GM12878 (cell line): ENCODE data around the gene ALKBH8. TPM values are rescaled to one million over a fixed set of nuclear protein-coding genes. Genes with fewer than 3 reads are reported as not detected.
A peak's percentile ranks its signal among the peaks of the same experiment; 100 is the strongest.

Experiments used
- ATAC-seq: fragments of 200-7000 bp; cut with Tn5 transposase; 3 replicates; pipeline ENCODE4 v1.9.1; 2020; ENCODE audit warnings: mild to moderate bottlenecking, moderate library complexity
- BruUV-seq: library from RNA; stranded (reverse); fragments of 400-500 nt; replicated peaks from 2 replicates; lab custom pipeline; 2021; lab: Mats Ljungman, UMichigan
- CTCF ChIA-PET: fragments of 300-600 bp; sonication (Branson Sonifier 250); formaldehyde crosslinking; extraction: SDS; loops from one replicate; lab custom pipeline; 2021; ENCODE audit warnings: inconsistent platforms; lab: Yijun Ruan, JAX
- POLR2A ChIA-PET: fragments of 350-600 bp; formaldehyde crosslinking; extraction: SDS; loops from one replicate; lab custom pipeline; 2021; ENCODE audit warnings: inconsistent platforms; lab: Charles Lee
- RAD21 ChIA-PET: fragments of 300-600 bp; sonication (Branson Sonifier 250); formaldehyde crosslinking; loops from one replicate; lab custom pipeline; 2023; ENCODE audit warnings: antibody characterized with exemption; ENCODE audit not compliant: unreplicated experiment; lab: Charles Lee
- SMC1A ChIA-PET: fragments of 300-600 bp; sonication (Branson Sonifier 250); formaldehyde crosslinking; loops from one replicate; lab custom pipeline; 2023; ENCODE audit not compliant: unreplicated experiment, uncharacterized antibody; lab: Charles Lee
- DNase-seq: peaks from one replicate; pipeline ENCODE4 v3.0.0-alpha.2; 2011; ENCODE audit warnings: low read depth, low spot score
- FAIRE-seq: peaks from 3 replicates; lab custom pipeline; 2011; peaks lifted over from hg19 to GRCh38; lab: Jason Lieb, UNC
- H2AFZ ChIP-seq: 2 replicates; pipeline ENCODE4 v1.6.0; 2011; ENCODE audit warnings: low read depth, low read length, control low read depth; ENCODE audit not compliant: control insufficient read depth
- H3K27ac ChIP-seq: 2 replicates; pipeline ENCODE4 v1.5.1; 2011; ENCODE audit warnings: control low read depth; ENCODE audit not compliant: control insufficient read depth, insufficient read depth
- H3K27me3 ChIP-seq, 2 experiments: replicated peaks in 1 of 2; 2 replicates each; pipeline versions ENCODE4 v1.6.0 to v1.6.1; 2011; ENCODE audit warnings: low read length in 1 of 2; ENCODE audit not compliant: control insufficient read depth in 2 of 2, insufficient read depth in 2 of 2
- H3K36me3 ChIP-seq, 2 experiments: 2 replicates each; pipeline ENCODE4 v1.5.1; 2011; ENCODE audit warnings: low read length in 1 of 2; ENCODE audit not compliant: control insufficient read depth in 2 of 2, insufficient read depth in 2 of 2
- H3K4me1 ChIP-seq: 2 replicates; pipeline ENCODE4 v1.6.1; 2011; ENCODE audit warnings: mild to moderate bottlenecking, low read length, moderate library complexity, mixed read lengths; ENCODE audit not compliant: control insufficient read depth, insufficient read depth
- H3K4me2 ChIP-seq: 2 replicates; pipeline ENCODE4 v1.6.0; 2011; ENCODE audit warnings: control low read depth; ENCODE audit not compliant: control insufficient read depth, insufficient read depth
- H3K4me3 ChIP-seq: fragments of 200-600 bp; sonication (generic); 2 replicates; pipeline ENCODE4 v1.5.1; 2016
- H3K79me2 ChIP-seq: 2 replicates; pipeline ENCODE4 v1.6.0; 2011; ENCODE audit warnings: low read length; ENCODE audit not compliant: control insufficient read depth, insufficient read depth
- H3K9ac ChIP-seq: 2 replicates; pipeline ENCODE4 v1.8.0; 2011; ENCODE audit warnings: low read length, control low read depth, mixed read lengths; ENCODE audit not compliant: control insufficient read depth, insufficient read depth
- H3K9me3 ChIP-seq: replicated peaks from 3 replicates; pipeline ENCODE4 v1.5.1; 2011; ENCODE audit warnings: mild to moderate bottlenecking, low read length; ENCODE audit not compliant: control insufficient read depth, insufficient read depth
- H4K20me1 ChIP-seq: 2 replicates; pipeline ENCODE4 v1.6.0; 2011; ENCODE audit not compliant: control insufficient read depth, insufficient read depth
- BRCA1 ChIP-seq: IDR thresholded peaks from 2 replicates; pipeline ENCODE4 v1.6.1; 2011; ENCODE audit warnings: low read depth, low read length, improper control_type of control experiment
- E4F1 ChIP-seq: fragments of 450-650 bp; IDR thresholded peaks from 2 replicates; pipeline ENCODE4 v1.6.1; 2018; ENCODE audit warnings: borderline replicate concordance, mild to moderate bottlenecking; ENCODE audit not compliant: partially characterized antibody
- EP300 ChIP-seq, 2 experiments: fragments of 150-350 bp in 1 of 2; IDR thresholded peaks; 2 replicates each; pipeline ENCODE4 v1.6.1; 2011 to 2012; ENCODE audit warnings: low read depth in 2 of 2, low read length in 2 of 2, borderline replicate concordance in 1 of 2, improper control_type of control experiment in 1 of 2, inconsistent platforms in 1 of 2; ENCODE audit not compliant: control insufficient read depth in 1 of 2
- HDAC2 ChIP-seq: fragments of 200-600 bp; sonication (generic); IDR thresholded peaks from 2 replicates; pipeline ENCODE4 v1.6.1; 2017
- HDAC6 ChIP-seq: fragments of 200-600 bp; sonication (generic); IDR thresholded peaks from one replicate; pipeline ENCODE4 v1.8.0; 2017; ENCODE audit warnings: antibody characterized with exemption; ENCODE audit not compliant: unreplicated experiment
- HDGF ChIP-seq: fragments of 450-650 bp; IDR thresholded peaks from 2 replicates; pipeline ENCODE4 v1.6.1; 2016; ENCODE audit warnings: antibody characterized with exemption
- JUNB ChIP-seq: IDR thresholded peaks from 2 replicates; pipeline ENCODE4 v1.6.1; 2016; ENCODE audit warnings: antibody characterized with exemption, mild to moderate bottlenecking
- LARP7 ChIP-seq: fragments of 450-650 bp; IDR thresholded peaks from 2 replicates; pipeline ENCODE4 v1.6.1; 2017; ENCODE audit warnings: mild to moderate bottlenecking
- MTA2 ChIP-seq: fragments of 450-650 bp; IDR thresholded peaks from 2 replicates; pipeline ENCODE4 v1.6.1; 2016; ENCODE audit warnings: low read depth, mild to moderate bottlenecking, moderate library complexity
- MTA3 ChIP-seq: IDR thresholded peaks from 2 replicates; pipeline ENCODE4 v1.6.1; 2012; ENCODE audit warnings: low read length, inconsistent platforms, borderline replicate concordance
- MYB ChIP-seq: fragments of 150-350 bp; IDR thresholded peaks from 2 replicates; pipeline ENCODE4 v1.6.1; 2014; ENCODE audit warnings: mild to moderate bottlenecking, low read depth, low read length, borderline replicate concordance
- NBN ChIP-seq: fragments of 450-650 bp; IDR thresholded peaks from 2 replicates; pipeline ENCODE4 v1.6.1; 2016
- NFYA ChIP-seq: IDR thresholded peaks from 2 replicates; pipeline ENCODE4 v1.6.1; 2011; ENCODE audit warnings: low read depth, mild to moderate bottlenecking, low read length, improper control_type of control experiment, borderline replicate concordance
- NR2C2 ChIP-seq: IDR thresholded peaks from 2 replicates; pipeline ENCODE4 v1.6.1; 2011; ENCODE audit warnings: borderline replicate concordance, low read depth; ENCODE audit not compliant: control insufficient read depth, insufficient read length
- PAX5 ChIP-seq: IDR thresholded peaks from 2 replicates; pipeline ENCODE4 v1.6.1; 2011; ENCODE audit warnings: low read depth, low read length, borderline replicate concordance
- RAD51 ChIP-seq: fragments of 450-650 bp; IDR thresholded peaks from 2 replicates; pipeline ENCODE4 v1.6.1; 2016; ENCODE audit warnings: moderate library complexity, mild to moderate bottlenecking, inconsistent platforms
- RFX5 ChIP-seq: IDR thresholded peaks from 2 replicates; pipeline ENCODE4 v1.6.1; 2011; ENCODE audit warnings: low read depth, low read length, improper control_type of control experiment
- SIX5 ChIP-seq: IDR thresholded peaks from 2 replicates; pipeline ENCODE4 v1.6.1; 2011; ENCODE audit warnings: mild to moderate bottlenecking, low read depth, low read length, moderate library complexity; ENCODE audit not compliant: severe bottlenecking
- SKIL ChIP-seq: fragments of 450-650 bp; IDR thresholded peaks from 2 replicates; pipeline ENCODE4 v1.6.1; 2017; ENCODE audit warnings: mild to moderate bottlenecking, low read depth, inconsistent platforms; ENCODE audit not compliant: poor library complexity, severe bottlenecking
- SMAD5 ChIP-seq: IDR thresholded peaks from 2 replicates; pipeline ENCODE4 v1.6.1; 2016; ENCODE audit warnings: antibody characterized with exemption, low read depth
- YY1 ChIP-seq: IDR thresholded peaks from 2 replicates; pipeline ENCODE4 v1.6.1; 2011; ENCODE audit warnings: low read depth, mild to moderate bottlenecking, low read length
- ZBED1 ChIP-seq: IDR thresholded peaks from 2 replicates; pipeline ENCODE4 v1.6.1; 2016; ENCODE audit warnings: borderline replicate concordance
- ZNF274 ChIP-seq: IDR thresholded peaks from one replicate; pipeline ENCODE4 v1.8.0; 2011; ENCODE audit not compliant: insufficient read length, insufficient read depth
- WGBS: methylation state at CpG from one replicate; pipeline ENCODE4 v1.1.6; 2016; ENCODE audit warnings: low lambda C conversion rate; ENCODE audit not compliant: insufficient replicate concordance, insufficient coverage; ENCODE audit errors: missing lambda C conversion rate; 5-methylcytosine and 5-hydroxymethylcytosine counted together
- in situ Hi-C: fragments of 300-500 bp; cut with MboI; formaldehyde crosslinking; loops from 9 replicates; pipeline ENCODE4 v1.14.3; 2018; ENCODE audit warnings: mixed read lengths
- intact Hi-C: fragments of 100-400 bp; cut with micrococcal nuclease; formaldehyde crosslinking; loops from one replicate; pipeline ENCODE4 v1.14.2; 2022; ENCODE audit not compliant: unreplicated experiment
- polyA plus RNA-seq, 11 experiments: library from polyadenylated mRNA; depleted of rRNA in 4 of 11; unstranded in 6 of 11; stranded (reverse) in 5 of 11; fragments of >200 nt; fragmentation: Nextera tagmentation in 4 of 11; fragmentation: Illumina TruSeq in 1 of 11; extraction: Ambion mirVana in 4 of 11; extraction: Trizol in 1 of 11; gene quantifications; 1 replicate in 1 of 11; 2 replicates in 10 of 11; pipeline versions ENCODE4 v1.2.1 to v1.2.3, GENCODE V29; 2011 to 2016; ENCODE audit warnings: inconsistent platforms in 2 of 11, missing spikeins in 2 of 11, low read depth in 1 of 11
- total RNA-seq, 4 experiments: library from RNA; depleted of rRNA in 3 of 4; stranded (reverse); fragments of >200 nt in 3 of 4; fragmentation: Illumina TruSeq in 1 of 4; extraction: Trizol in 1 of 4; gene quantifications; 2 replicates each; pipeline versions ENCODE4 v1.2.1 to v1.2.3, GENCODE V29; 2013 to 2021

Gene ALKBH8
- total and polyA plus RNA-seq, 10 of the 15 experiments (the other 5 are each of a cell fraction or from before 2014, with no cell fraction given), result 4.6 to 13.1 (median 9.5) TPM

- Histone ChIP-seq H3K4me2 (no peak overlapping the region), H4K20me1 (no peaks in the 10 kb centered on the region), H3K36me3 (no peaks in the 10 kb centered on the region), H2AFZ (no peak overlapping the region), H3K4me3 (no peak overlapping the region), H3K9ac (no peak overlapping the region), H3K27ac (no peak overlapping the region), H3K9me3 (no peaks in the 10 kb centered on the region), H3K4me1 (no peaks in the 10 kb centered on the region), H3K27me3 (no peaks in the 10 kb centered on the region), H3K79me2 (no peaks in the 10 kb centered on the region)
- DNase-seq (no peak), FAIRE-seq (no peak), ATAC-seq (peak; percentile 67)
- no TSS peak for BruUV-seq
- ChIA-PET RAD21 (interaction anchor here (1.0 kb wide), 1 partner anchor 144 kb away, joined by 3 read pairs; no protein-coding TSS in a partner anchor), CTCF (interaction anchor here (1.6 to 11.0 kb wide), 4 partner anchors 8 to 226 kb away, joined by 3 to 311 read pairs (median 88); partner anchors contain the start of gene ALKBH8), SMC1A (interaction anchor here (0.6 to 9.9 kb wide), 5 partner anchors 9 to 143 kb away, joined by 3 to 115 read pairs (median 5); partner anchors contain the start of gene ALKBH8), POLR2A (no interaction called here)
- intact Hi-C loops (no loop called here), in situ Hi-C loops (no loop called here)
- 35% methylated on average over 1 of the region's 1 CpG for WGBS
- no peak for TF ChIP-seq MTA3
- TF ChIP-seq RAD51, result no peak
- no peak for TF ChIP-seq HDGF
- no peak for TF ChIP-seq YY1
- peak; percentile 31 to 57; a peak in 1 of 4 replicates for TF ChIP-seq EP300 (IDR thresholded peaks at IDR 0.05; ENCODE audit: borderline replicate concordance in 1 of 2, control insufficient read depth in 1 of 2, low read depth in 2 of 2, low read length in 2 of 2)
- TF ChIP-seq SKIL, result peak; percentile 99
- no peak for TF ChIP-seq SIX5
- no peak for TF ChIP-seq ZBED1
- no peak for TF ChIP-seq PAX5
- TF ChIP-seq BRCA1, result no peak
- no peak for TF ChIP-seq MYB
- no peak for TF ChIP-seq NR2C2
- no peak for TF ChIP-seq NFYA
- no peak for TF ChIP-seq RFX5
- TF ChIP-seq HDAC6, result no peak
- TF ChIP-seq MTA2, result peak; percentile 71
- TF ChIP-seq LARP7, result no peak
- TF ChIP-seq E4F1, result no peak
- TF ChIP-seq JUNB, result no peak
- no peak for TF ChIP-seq ZNF274
- TF ChIP-seq SMAD5, result no peak
- no peak for TF ChIP-seq NBN
- TF ChIP-seq HDAC2, result no peak
Measured at GRCh38 chr11:107545101-107545514, 20.4 kb downstream of the ALKBH8 start.
